Measurements from ENCODE around the gene TRAF3.
"Not testable (repeated sequence)": the region's sequence is repeated elsewhere in the genome, so short reads cannot be mapped to it uniquely, and the experiment has no call there.

The TRAF3 gene

GRCh38 chr14:102830474-102831045, 53.3 kb downstream of the TRAF3 start:
- no peak for DNase-seq

- DNase-seq = peak; percentile 79
Observed at GRCh38 chr14:102831163-102831804, 54.0 kb downstream of the TRAF3 start.

GRCh38 chr14:102833341-102833740, 56.1 kb downstream of the TRAF3 start:
- DNase-seq = no peak

- DNase-seq = no peak
Observed at GRCh38 chr14:102833991-102834390, 56.7 kb downstream of the TRAF3 start.

GRCh38 chr14:102835959-102836358, 58.7 kb downstream of the TRAF3 start:
- DNase-seq = no peak

DNA sequence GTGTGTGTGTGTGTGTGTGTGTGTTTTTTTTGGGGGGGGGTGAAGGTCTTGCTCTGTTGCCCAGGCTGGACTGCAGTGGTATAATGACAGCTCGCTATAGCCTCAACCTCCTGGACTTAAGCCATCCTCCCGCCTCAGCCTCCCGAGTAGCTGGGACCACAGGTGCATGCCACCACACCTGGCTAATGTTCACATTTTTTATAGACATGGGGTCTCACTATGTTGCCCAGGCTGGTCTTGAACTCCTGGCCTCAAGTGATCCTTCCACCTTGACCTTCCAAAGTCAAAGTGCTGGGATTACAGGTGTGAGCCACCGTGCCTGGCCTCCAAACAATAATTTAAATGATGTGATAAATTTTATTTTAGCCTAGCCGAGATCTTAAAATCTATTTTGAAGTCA, 59.9 kb downstream of the TRAF3 start:
- DNase-seq = not testable (repeated sequence)

GRCh38 chr14:102838501-102838900, 61.3 kb downstream of the TRAF3 start:
- DNase-seq = no peak

DNA sequence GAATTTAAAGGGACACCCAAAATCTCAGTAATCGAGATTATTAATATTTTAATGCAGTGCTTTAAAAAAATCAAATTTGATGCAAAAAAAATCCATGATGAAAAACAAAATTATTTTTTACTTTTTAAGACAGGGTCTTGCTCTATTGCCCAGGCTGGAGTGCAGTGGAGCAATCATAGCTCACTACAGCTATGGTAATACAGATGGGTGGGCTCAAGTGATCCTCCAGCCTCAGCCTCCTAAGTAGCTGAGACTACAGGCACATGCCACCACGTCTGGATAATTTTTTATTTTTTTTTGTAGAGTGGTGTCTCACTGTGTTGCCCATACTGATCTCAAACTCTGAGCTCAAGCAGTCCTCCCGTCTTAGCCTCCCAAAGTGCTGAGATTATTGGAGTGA, 62.9 kb downstream of the TRAF3 start:
- no peak for DNase-seq

- DNase-seq = no peak
Observed at GRCh38 chr14:102840771-102841528, 63.7 kb downstream of the TRAF3 start.

DNA sequence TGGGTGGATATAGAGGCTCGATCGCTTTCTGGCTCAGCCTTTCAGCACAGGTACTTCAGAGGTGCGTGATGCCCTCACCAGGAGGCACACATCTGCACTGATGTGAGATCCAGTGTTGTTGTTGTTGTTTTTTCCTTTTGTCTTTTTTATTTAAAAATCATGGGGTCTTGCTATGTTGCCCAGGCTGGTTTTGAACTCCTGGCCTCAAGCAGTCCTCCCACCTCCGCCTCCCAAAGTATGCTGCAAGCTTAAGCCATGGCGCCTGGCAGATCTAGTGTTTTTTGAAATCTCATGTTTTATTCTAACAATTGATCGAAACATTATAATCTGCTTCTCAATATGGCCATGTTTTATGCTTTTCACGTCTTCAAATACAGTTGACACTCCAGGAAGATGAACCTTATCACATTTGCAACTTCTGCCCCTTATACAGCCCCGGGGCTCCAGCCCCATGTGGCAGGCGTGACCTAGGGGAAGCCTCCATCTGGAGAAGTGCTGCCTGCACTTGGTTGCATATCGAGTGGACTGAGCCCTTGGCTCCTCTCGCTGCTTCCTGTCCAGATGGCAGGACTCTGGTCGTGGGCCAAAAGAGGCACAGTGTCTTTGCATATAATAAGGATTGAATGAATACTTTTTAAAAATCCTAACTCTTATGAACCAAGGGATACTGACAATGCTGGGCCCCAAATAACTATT, 71.7 kb downstream of the TRAF3 start:
- no peak for DNase-seq

DNA sequence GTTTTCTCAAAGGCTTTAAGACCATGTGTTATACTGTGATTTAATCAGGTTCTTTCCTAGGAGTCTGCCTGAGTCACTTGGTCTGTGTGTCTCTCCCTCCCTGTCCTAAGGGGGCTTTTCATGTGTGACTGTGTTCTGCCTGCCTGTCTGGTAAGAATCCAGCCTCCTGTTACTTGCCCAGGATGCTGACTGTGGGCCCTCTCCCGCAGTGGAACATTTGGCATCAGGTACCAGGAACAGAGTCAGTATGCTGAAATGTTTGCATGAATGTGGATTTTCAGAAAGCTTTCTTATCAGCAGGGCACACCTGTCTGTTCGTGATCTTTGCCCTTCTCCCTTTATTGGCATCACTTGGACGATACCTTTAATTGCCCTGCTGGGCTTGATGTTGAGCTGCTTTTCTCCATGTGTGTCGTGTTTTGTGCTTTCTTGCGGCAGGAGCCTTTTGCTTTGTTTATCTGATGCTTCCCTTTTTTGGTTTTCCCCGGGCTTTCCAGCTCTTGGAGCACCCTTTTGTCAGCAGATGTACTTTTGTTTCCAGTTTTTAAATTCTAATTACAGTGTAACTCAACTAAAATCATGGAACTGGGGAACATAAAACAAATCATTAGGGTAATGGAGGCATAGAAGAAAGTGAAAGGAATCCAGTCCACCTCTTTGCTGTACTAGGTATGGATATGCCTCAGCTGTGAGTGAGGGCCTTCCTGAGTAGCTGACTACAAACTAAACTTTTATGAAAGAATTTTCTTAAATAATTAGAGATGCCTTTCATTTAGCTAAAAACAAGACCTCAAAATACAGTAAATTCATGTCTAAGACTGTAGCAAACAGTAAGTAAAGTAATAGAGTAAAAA, 72.5 kb downstream of the TRAF3 start:
- DNase-seq = no peak

DNA sequence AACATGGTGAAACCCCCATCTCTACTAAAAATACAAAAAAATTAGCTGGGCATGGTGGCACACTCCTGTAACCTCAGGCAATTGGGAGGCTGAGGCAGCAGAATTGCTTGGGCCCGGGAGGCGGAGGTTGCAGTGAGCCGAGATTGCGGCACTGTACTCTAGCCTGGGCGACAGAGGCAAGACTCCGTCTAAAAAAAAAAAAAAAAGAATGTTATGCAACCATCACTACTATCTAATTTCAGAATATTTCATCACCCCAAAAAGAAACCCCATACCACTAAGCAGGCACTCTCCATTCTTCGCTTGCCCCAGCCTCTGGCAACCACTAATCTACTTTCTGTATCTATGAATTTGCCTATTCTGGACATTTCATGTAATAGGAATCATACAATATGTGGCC, 76.4 kb downstream of the TRAF3 start:
- DNase-seq = no peak

GRCh38 chr14:102854091-102854703, 76.9 kb downstream of the TRAF3 start:
- no peak for DNase-seq

DNA sequence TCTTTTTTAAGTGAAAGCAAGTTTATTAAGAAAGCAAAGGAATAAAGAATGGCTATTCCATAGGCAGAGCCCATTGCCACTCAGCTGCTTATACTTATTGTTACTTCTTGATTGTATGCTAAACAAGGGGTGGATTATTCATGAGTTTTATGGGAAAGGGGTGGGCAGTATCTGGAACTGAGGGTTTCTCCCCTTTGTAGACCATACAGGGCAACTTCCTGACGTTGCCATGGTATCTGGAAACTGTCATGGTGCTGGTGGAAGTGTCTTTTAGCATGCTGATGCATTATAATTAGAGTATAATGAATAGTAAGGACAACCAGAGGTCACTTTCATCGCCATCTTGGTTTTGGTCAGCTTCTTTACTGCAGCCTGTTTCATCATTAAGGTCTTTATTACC, 78.9 kb downstream of the TRAF3 start:
- no peak for DNase-seq

GRCh38 chr14:102857444-102857843, 80.2 kb downstream of the TRAF3 start:
- DNase-seq = no peak

DNA sequence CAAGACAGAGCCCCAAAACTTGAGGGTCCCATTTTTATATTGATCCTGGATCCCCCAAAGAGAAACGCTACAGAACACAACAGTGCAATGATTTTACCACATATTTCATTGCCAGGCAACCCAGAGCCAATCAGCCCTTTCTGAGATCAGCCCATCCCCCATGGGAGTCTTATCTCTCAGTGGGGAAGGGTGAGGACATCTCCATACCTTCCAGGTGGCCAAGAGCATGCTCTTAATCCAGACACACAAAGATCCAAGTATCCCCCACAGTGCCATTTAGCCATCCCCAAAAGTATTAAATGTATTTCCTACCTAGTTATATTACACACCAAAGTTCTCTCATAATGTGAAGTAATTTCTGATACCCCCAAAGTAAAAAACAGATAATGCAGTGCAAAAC, 82.7 kb downstream of the TRAF3 start:
- DNase-seq = no peak

DNA sequence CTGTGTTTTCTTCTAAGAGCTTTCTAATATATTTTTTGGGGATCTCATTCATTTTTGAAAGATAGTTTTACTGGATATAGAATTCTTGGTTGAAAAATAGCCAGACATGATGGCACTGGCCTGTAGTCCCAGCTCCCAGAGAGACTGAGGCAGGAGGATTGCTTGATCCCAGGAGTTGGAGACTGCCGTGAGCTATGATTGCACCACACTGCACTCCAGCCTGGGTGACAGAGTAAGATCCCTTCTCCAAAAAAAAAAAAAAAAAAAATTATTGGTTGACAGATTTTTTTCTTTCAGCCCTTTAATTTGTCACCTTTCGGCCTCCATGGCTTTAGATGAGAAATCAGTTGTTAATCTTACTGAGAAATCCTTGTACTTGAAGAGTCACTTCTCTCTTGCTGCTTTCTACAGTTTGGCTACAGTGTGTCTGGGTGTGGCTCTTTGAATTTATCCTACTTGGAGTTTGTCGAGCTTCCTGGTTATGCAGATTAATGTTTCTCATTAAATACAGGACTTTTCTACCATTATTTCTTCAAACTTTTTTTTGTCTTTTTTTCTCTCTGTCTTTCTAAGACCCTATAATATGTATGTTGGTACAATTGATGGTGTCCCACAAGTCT, 85.0 kb downstream of the TRAF3 start:
- DNase-seq = no peak

DNA sequence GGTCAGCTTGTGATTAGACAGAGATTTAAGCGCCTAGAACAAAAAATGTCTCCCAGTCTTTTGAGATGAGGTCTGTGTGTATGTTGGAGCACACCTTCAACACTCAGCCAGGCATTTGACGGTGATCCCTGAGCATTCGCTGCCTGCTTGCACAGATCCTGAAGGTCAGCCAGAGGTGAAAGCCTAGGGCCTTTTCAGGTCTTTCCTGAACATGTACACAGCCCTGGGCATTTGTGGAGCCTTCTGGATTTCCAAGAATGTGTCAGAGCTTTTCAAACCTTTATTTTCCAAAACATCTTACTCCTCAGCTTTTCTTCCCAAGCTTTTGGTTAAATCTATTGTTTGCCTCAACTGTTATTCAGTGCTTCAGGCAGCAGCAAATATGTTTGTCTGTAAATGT, 86.1 kb downstream of the TRAF3 start:
- DNase-seq = no peak

- not testable (repeated sequence) for DNase-seq
Observed at GRCh38 chr14:102865916-102866315, 88.7 kb downstream of the TRAF3 start.

DNA sequence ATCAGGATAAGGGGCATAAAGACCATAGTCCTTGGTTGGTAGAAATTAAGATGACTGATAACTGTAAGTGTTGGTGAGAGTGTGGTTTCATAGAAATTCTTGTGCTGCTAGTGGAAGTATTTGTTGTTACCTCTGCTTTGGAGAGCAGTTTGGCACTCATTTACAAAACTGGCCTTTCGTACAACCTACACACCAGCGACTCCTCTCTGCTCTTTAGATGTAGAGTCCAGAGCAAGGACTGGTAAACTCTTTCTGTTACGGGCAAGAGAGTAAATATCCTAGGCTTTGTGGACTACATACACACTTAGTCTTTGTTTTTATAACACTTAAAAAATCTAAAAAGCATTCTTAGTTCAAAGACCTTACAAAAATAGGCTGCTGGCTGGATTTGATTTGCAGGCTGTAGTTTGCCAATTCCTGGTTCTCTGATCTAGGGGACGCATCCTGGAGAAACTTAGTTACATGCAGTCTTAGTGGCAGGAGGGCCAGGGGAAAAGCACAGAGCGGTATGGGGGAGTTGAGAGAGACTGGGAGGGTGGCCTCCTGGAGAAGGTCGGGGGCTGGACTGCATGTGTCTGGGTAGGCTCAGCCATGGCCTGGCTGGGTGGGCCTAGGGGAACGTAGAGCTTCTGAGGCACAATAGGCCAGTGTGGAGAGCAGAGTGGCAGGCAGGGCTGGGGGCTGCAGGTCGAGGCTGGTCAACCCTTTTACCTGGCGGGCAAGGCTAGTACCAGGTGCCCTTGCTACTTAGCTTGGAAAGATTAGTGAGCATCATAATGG, 89.9 kb downstream of the TRAF3 start:
- no peak for DNase-seq
